ENCODE data around the gene ITIH6.

Gene ITIH6

DNA sequence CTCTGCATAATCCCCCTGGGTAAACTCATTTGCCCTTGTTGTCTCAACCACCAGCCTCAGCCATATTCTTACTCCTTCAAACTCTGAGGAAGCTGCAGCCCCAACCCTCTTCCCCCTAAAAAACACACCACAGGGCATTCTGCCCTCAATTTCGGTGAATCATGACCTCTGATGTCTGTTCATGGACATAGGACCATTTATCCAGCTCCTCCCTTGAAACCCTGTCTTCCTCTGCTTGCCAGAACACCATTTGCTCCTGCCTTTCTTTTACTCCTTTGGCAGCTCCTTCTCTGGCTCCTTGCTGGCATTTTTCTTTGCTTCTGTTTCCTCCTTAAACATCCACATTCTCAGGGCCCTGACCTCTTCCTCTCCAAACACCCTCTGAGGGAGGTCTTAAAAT, 87.1 kb downstream of the ITIH6 start:
- DNase-seq (ENCODE audit: low read depth in 2 of 2) = no peak

GRCh38 chrX:54708404-54708803, 89.7 kb downstream of the ITIH6 start:
- no peak for DNase-seq (ENCODE audit: low read depth in 2 of 2)

Data from stimulated activated CD4-positive, alpha-beta T cell treated with anti-CD3 and anti-CD28 coated beads, Interleukin-1b, Interleukin-23, amount 100 ng/mL, for 4 hours (primary cell).